H7 (cell line): Measurements from ENCODE around the gene UTP15. TPM values are rescaled to one million over a fixed set of nuclear protein-coding genes. Genes with fewer than 3 reads are reported as not detected.

Experiments used
- DNase-seq: peaks from one replicate; pipeline ENCODE4 v3.0.0; 2012
- H3K27me3 ChIP-seq: 2 replicates; pipeline ENCODE4 v1.6.0; 2011; ENCODE audit warnings: mild to moderate bottlenecking, low read length; ENCODE audit not compliant: control insufficient read depth, insufficient read depth
- H3K36me3 ChIP-seq: replicated peaks from 2 replicates; pipeline ENCODE4 v1.5.1; 2011; ENCODE audit warnings: low read length; ENCODE audit not compliant: control insufficient read depth, insufficient read depth
- H3K4me3 ChIP-seq: 2 replicates; pipeline ENCODE4 v1.5.1; 2011; ENCODE audit warnings: low read depth, mild to moderate bottlenecking, control low read depth, low read length, moderate library complexity; ENCODE audit not compliant: insufficient read depth
- total RNA-seq: library from RNA; depleted of rRNA; stranded (reverse); fragments of >200 nt; shearing (Covaris generic); gene quantifications from 2 replicates; pipeline ENCODE4 v1.2.3, GENCODE V29; 2014; rRNA removed

UTP15 gene
- total RNA-seq, 1 experiment from 2014 or later, result 24.6 TPM

DNA sequence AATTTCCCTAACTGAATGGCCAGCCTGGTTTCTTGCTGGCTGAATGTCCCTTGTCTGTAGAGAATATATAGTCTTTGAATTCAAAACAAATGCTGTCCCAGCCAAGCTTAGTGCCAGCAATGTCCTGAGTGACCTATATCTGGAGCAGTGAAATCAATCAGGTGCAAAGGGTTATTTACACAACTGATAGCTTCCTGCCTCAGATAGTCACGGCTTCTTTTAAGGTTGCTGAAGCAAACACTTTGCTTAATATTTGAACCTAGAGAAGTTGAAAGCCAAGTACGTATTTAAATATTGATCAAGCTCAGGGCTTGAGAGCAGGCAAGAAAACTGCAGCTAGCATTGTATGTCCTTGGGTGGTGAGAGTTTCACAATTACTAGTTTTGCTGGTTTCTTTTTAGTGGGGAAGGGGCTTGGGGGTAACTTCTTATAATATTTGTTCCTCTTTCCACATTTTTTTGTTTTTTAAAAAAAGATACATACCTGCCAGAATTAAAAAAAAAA is 58.4 kb downstream of the UTP15 start:
- no peak for DNase-seq
- Histone ChIP-seq H3K4me3 (no peak overlapping the region), H3K27me3 (peaks cover 27% of the 10 kb centered on the region), H3K36me3 (no peaks in the 10 kb centered on the region)

GRCh38 chr5:73624888-73625287 is 59.3 kb downstream of the UTP15 start:
- peaks cover 27% of the 10 kb centered on the region for H3K27me3 ChIP-seq
- peak; percentile 42 for DNase-seq
- H3K36me3 ChIP-seq, result no peaks in the 10 kb centered on the region
- H3K4me3 ChIP-seq, result no peak overlapping the region

- Histone ChIP-seq H3K36me3 (no peaks in the 10 kb centered on the region), H3K27me3 (peaks cover 27% of the 10 kb centered on the region), H3K4me3 (peak overlapping the region; percentile 64)
- DNase-seq, result peak; percentile 12
Observed at GRCh38 chr5:73625372-73625943, 59.9 kb downstream of the UTP15 start.

DNA sequence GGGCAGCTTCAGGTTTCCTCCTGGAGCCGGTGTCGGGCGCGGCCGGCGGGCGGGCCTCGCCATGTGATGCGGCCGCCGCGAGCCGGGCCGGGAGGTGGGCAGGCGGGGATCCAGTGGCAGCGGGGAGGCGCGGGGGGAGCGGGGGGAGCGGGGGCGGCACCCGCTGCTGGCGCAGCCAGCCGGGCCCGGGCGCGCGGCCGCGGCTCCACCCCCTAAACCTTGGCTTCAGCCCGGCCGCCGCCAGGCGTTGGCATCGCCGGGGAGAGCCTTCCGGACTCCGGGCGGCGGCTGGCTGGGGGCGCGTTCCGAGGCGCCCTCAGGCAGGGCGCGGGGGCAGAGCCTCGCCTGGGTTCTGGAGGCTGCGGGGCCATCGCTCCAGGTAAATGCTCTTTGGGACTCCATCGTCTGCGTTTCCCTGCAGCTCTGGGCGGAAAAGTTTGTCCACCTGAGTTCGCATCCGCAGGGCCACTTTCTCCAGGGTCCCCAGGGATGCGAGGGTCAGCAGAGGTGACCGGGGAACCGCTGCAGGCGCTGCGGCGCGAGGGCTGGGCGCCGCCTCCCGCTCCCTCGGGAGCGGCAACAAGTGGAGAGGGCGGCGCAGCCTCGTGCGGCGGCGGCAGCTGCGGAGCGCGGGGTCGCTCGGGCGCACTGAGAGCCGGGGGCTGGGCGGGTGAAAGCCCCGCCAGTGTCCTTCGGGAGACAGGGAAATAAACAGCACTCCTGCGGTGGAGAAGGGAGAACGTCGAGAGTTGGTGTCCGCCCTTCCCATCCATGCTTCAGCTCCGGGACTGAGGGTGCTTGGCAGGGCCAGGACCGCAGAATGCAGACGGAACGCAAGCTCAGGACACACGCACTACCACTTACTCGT is 60.6 kb downstream of the UTP15 start, which contains the start of gene ARHGEF28:
Gene ARHGEF28 (plus strand): TSS at position 253 of the 868 bp plus-strand sequence. CDS start 58,656 bp downstream, outside the sequence.
- peaks cover 27% of the 10 kb centered on the region for H3K27me3 ChIP-seq
- peak within 1 kb of the TSS; percentile 64 for H3K4me3 ChIP-seq
- DNase-seq, result peak; percentile 89
- no peaks in the 10 kb centered on the region for H3K36me3 ChIP-seq

DNA sequence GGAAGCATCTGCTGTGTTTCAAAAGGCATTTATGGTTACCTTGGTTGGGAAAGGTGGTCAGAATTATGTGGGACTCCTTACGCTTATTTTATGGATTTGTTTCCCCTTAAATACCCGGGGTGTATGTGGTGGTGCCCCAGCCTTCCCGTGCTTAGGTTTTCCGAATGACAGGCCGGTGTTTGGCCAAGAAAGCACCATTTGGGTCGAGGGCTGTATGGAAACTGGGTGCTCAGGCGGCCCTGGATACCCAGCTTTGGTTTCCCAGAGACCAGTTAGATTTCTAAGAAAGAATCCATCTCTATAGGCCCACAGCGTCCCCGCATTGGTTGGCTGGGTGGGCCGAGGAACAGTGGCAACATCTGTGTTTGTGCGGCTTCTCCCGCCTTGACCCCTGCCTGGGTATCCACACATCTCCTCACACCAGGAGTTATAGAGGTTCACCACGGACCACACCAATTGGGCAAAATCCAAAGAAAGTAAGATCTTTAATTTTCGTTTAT is 61.3 kb downstream of the UTP15 start:
- peak; percentile 11 for DNase-seq
- Histone ChIP-seq H3K27me3 (peaks cover 27% of the 10 kb centered on the region), H3K36me3 (no peaks in the 10 kb centered on the region), H3K4me3 (peak overlapping the region; percentile 64; the same call in 1 of the 2 replicates)

DNA sequence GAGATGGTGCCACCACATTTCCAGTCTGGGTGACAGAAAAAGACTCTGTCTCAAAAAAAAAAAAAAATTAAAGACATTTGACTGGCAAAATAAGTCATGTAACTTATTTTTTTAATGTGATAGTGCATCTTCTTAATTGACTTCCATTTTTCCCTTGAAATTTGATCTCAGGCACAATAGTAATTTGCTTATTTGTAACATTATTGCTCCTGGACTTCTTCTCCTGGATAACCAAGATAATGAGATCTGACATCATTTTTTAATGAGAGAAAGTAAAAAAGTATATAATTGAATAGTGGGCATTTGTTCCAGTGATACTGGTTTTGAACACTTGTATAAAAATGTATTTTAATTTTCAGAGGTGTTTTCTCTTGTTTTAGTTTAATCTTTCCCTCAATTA is 63.9 kb downstream of the UTP15 start:
- H3K36me3 ChIP-seq, result no peaks in the 10 kb centered on the region
- no peak for DNase-seq
- H3K27me3 ChIP-seq, result peaks cover 27% of the 10 kb centered on the region
- H3K4me3 ChIP-seq, result no peak overlapping the region

- no peak for DNase-seq
- Histone ChIP-seq H3K27me3 (peaks cover 22% of the 10 kb centered on the region), H3K4me3 (no peak overlapping the region), H3K36me3 (no peaks in the 10 kb centered on the region)
Observed at GRCh38 chr5:73630765-73631164, 65.2 kb downstream of the UTP15 start.

DNA sequence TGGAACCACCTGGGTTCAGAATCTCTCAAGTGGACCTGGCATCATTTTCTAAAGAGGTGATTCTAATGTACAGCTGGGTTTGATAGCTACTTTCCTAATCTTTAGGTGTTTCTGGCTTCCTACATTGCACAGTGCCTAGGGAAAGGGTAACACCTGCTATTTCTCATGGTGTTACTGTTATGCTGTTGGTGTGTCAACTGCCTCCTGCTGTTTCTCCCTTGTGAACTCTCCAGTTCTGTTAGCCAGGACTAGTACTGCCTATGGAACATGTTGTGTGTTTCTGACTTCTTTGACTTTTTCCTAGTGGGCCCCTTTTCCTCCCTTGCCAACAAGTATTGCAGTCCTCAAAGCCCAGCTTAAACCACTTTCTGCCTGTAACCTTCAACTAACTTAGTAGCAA is 66.0 kb downstream of the UTP15 start:
- peaks cover 16% of the 10 kb centered on the region for H3K27me3 ChIP-seq
- H3K36me3 ChIP-seq, result no peaks in the 10 kb centered on the region
- no peak for DNase-seq
- H3K4me3 ChIP-seq, result no peak overlapping the region

Other genes starting within 250 kb of the UTP15 start
- 2.5 and 2.6 TPM in 2 replicates for gene FOXD1, start 117.0 kb upstream of the UTP15 start, total RNA-seq
- 347 and 420 TPM in 2 replicates for gene BTF3, start 67.3 kb upstream of the UTP15 start, total RNA-seq
- 16.2 and 28.2 TPM in 2 replicates for gene ANKRA2, start 104 bp upstream of the UTP15 start, total RNA-seq
- 0.41 and 0.42 TPM in 2 replicates for gene ARHGEF28, start 60.5 kb downstream of the UTP15 start, total RNA-seq